Amygdala (tissue), 56 donors: ENCODE results near the gene PXYLP1.

Experiments
- DNase-seq, 56 donors: peaks; one replicate each; lab custom pipeline; 2025; lab: John Stamatoyannopoulos, UW

The PXYLP1 gene

GRCh38 chr3:141337991-141338390 is 106.4 kb downstream of the PXYLP1 start:
- DNase-seq, result no peak

- no peak for DNase-seq
These were observed 107.3 kb downstream of the PXYLP1 start for GRCh38 chr3:141338881-141339280.

- DNase-seq, result no peak
These were observed 109.9 kb downstream of the PXYLP1 start for GRCh38 chr3:141341536-141341935.

- no peak for DNase-seq
These were observed 110.8 kb downstream of the PXYLP1 start for GRCh38 chr3:141342386-141342785.

GRCh38 chr3:141343077-141343476 is 111.5 kb downstream of the PXYLP1 start:
- no peak for DNase-seq

GRCh38 chr3:141343865-141344271 is 112.2 kb downstream of the PXYLP1 start:
- DNase-seq, result no peak
